Measurements from ENCODE around the gene ZNF236.
"Not testable (repeated sequence)": the region's sequence is repeated elsewhere in the genome, so short reads cannot be mapped to it uniquely, and the experiment has no call there.

The ZNF236 gene

GRCh38 chr18:76988031-76988826, 165.9 kb downstream of the ZNF236 start:
- no peak for DNase-seq (ENCODE audit: low spot score)

DNA sequence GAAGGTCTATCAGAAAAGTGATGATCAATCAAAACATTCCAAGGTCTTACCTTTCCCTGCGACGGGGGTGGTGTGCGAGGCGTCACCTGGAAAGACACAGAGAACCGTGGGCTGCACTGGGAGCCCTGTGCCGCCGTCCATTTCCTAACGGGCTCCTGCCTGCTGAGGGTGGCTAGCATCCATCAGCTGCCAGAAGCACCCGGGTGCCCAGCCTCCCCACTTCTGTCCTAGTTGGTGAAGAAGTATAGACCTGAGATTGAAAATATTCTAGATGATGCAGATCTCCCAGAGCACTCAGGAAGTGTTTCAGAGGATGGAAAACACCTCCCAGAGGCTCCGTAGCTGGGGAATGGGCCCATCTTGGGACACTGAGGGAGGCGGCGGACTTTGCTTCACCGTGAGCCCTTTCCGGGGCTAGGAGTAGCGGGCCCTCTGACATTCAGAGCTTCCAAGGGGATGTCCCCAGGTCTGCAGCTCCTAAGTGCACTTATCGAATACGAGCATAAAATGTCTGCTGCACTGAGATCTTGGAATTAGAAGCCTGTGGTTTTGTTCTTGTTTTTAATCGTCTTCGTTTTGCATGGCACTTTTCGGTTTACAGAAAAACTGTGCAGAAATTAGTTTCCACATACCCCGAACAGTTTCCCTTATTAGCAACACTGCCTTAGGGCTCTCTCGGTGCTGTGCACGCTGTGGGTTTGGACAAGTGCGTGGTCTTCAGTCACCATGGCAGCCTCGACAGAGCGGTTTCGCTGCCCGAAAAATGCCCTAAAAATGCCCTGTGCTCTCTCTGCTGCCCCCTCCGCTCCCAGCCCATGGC, 166.7 kb downstream of the ZNF236 start:
- no peak for DNase-seq (ENCODE audit: low spot score)

GRCh38 chr18:76989647-76990190, 167.4 kb downstream of the ZNF236 start:
- DNase-seq (ENCODE audit: low spot score), result no peak

DNA sequence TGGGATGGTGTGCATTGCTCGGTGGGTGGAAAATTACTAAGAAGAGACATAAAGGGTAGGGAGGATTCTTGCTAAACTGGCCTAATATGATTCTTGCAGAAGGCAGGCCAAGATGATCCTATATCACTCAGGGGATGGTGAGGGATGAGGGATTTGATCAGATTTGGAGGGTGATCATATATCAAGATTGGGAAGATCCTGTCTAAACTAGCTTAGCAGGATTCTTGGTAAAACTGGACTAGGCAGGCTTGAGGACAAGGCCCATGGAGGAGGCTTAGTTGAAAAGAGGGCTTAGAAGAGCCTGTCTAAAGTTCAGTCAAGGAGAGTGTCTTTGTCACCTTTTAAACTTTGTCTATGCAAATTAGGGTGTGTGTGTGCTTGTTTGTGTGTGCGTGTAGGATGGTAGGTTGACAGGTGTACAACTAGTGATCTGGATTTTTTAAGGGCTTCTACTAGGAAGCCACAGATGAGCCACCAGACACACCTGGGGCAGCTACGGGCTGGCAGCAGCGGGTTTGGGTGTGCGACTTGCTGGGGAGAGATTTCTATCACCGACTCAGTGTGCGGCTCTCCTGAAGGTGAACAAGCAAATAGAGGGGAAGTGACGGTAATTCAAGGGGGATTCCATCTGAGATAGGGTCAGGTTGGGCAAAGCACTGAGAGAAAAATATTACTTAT, 168.1 kb downstream of the ZNF236 start:
- DNase-seq (ENCODE audit: low spot score), result not testable (repeated sequence)

- DNase-seq (ENCODE audit: low spot score), result no peak
Measured at GRCh38 chr18:76991021-76991688, 168.8 kb downstream of the ZNF236 start.

DNA sequence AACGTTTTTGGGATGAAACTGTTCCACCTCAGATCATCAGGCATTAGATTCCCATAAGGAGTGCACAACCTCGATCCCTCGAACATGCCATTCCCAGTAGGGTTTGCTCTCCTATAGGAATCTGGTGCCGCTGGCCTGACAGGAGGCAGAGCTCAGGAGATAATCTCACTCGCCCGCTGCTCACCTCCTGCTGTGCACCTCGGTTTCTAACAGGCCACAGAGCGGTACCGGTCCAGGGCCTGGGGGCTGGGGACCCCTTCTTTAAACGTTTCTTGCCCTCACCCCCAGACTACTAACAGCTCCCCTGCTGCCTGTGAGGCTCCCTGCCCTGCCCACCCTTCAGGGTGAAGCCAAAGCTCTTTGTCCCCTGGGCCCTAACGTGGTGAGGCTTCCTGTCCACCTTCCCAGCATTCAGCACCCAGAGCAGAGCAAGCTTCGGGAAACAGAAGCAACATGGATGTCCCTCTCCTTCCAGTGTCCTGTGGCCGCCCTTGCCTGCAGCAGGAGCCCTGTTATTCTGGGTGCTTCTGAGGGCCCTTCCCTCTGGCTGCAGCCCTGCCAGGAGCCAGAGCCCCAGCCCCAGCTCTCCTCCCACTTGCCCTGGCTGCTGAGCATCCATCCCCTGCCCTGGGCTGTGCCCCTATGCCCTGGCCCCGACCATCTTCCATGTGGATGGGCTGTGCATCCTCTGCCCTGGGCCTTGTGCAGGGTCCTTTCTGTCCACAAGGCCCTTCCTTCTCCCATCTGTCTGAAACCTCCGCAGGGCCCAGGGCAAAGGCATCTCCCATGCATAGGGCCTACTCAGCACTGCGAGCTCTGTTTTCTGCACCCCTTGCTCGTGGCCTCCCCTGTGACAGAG, 170.1 kb downstream of the ZNF236 start:
- no peak for DNase-seq (ENCODE audit: low spot score)

GRCh38 chr18:76993085-76993382, 170.7 kb downstream of the ZNF236 start:
- DNase-seq (ENCODE audit: low spot score), result no peak

GRCh38 chr18:76993573-76993972, 171.2 kb downstream of the ZNF236 start:
- no peak for DNase-seq (ENCODE audit: low spot score)

DNA sequence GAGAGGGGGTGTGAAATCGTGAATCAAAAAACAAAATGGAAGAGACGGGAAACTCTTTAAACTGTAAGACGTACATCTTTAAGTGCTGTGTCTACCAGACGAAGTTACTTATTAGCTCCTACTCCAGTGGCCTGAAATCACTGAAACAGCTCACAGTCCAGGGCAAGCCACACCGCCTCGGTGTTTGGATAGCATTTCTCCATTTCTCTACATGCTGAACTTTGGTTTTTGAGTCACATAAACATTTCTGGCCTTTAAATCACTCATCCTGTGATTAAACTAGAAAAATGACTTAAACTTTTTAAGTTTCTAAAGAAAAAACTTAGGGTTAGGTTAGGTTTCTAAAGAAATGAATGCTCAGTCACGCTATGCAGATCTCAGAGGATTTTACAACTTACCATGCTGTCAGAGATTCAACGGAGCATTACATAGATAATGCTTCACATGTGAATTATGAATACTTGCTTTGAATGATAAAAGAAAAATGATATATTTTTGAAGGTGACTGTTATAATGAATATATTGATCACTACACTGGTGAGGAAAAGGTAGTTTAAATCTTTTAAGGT, 171.8 kb downstream of the ZNF236 start:
- DNase-seq (ENCODE audit: low spot score), result no peak

- DNase-seq (ENCODE audit: low spot score), result no peak
Measured at GRCh38 chr18:76995896-76996295, 173.5 kb downstream of the ZNF236 start.

DNA sequence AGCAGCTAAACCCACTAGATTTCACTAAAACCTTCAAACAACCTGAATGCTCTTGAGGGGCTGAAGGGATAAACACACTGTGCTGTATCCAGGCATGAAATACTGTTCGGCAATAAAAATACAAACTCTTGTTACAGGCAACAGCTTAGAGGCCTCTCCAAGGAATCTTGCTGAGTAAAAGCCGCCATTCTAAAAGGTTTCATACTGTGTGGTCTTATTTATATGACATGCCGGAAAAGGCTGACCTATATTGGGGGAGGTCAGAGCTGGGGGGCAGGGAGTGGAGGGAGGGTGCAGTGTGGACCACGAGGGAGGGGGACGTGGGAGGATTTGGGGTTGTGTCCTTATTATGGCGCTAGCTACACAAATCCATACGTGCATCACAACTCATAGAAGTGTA, 174.1 kb downstream of the ZNF236 start:
- DNase-seq (ENCODE audit: low spot score), result no peak

DNA sequence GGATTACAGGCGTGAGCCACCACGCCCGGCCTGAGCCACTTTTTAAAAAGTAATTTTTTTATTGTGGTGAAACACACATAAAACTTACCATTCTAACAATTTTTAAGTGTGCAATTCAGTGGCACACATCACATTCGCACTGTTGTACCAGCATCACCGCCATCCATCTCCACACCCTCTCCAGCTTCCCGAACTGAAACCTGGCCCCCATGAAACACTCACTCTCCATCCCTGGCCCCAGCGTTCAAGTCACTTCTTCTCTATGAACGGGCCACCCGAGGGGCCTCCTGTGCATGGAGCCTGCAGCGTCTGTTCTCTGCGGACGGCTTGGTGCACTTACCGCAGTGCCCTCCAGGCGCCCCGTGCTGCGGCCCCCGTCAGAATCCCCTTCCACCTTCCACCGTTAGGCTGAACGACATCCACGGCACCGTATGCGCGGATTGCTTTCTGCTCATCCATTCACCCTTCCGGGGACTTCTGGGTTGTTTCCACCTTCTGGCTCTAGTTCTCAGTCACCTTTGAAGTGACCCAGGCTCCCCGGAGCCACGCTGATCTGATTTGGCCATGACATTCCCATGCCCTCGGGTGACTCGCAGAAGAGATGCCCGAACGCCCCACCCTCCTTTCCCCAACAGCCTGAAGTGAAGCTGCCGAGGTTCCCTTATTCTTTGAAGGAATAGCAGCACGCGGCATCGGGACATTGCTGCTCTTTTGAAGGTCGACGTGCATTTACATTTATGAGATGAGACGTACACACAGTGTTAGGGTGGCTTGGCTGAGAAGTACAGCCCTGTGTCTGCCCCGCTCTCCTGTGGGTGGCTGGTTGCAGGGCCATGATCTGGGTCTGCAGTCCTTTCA, 175.8 kb downstream of the ZNF236 start:
- DNase-seq (ENCODE audit: low spot score), result no peak

GRCh38 chr18:76999077-76999476, 176.7 kb downstream of the ZNF236 start:
- DNase-seq (ENCODE audit: low spot score), result no peak

- DNase-seq (ENCODE audit: low spot score), result peak; percentile 64
Measured at GRCh38 chr18:77000527-77000926, 178.2 kb downstream of the ZNF236 start.

- DNase-seq (ENCODE audit: low spot score), result no peak
Measured at GRCh38 chr18:77001041-77001440, 178.7 kb downstream of the ZNF236 start.

DNA sequence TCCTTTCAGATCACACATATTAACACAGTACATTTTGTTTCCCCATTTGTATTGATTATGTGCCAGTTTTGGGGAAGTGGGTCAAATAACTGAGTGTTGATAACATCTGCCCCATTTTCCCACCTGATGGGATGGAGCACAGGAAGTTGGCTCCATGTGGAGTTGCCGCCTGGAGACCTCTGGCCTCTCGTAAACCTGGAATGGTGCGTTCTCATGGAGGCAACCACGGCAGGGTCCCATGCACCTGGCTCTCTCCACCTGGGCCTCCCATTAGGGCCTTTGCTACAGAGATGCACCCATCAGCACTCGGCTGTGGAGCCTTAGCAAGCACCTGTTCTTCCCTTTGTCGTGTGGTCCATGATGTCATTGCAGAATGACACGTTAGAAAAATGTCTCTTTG, 179.6 kb downstream of the ZNF236 start:
- DNase-seq (ENCODE audit: low spot score), result no peak

DNA sequence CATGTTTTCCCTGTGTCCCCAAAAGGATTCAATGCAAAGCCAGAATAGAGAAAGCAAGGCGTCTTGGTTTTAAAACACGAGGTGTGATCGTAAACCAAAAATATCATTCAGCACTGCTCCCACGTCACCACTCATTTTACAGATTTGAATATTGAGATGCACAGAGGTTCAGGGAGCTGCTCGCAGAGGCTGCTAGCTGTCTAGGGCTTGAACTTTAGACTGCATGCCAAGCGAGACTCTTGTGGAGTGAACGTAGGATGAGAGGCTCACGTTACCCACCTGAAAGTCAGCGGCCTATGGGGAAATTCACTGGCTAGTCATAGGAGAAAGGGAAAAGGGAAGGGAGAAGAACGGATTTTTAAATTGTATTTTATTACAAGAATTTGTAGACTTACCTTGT, 180.1 kb downstream of the ZNF236 start:
- DNase-seq (ENCODE audit: low spot score), result no peak

GRCh38 chr18:77003316-77003715, 181.0 kb downstream of the ZNF236 start:
- DNase-seq (ENCODE audit: low spot score), result no peak

- no peak for DNase-seq (ENCODE audit: low spot score)
Measured at GRCh38 chr18:77004555-77005380, 182.4 kb downstream of the ZNF236 start.

Measured in hepatic stellate cell (primary cell).